ENCODE data around the gene BLOC1S1.

Gene BLOC1S1

GRCh38 chr12:55762646-55763045 is 46.8 kb downstream of the BLOC1S1 start:
- DNase-seq (ENCODE audit: low read depth): no peak
- no peak overlapping the region for H3K4me3 ChIP-seq (ENCODE audit: low read length)
- no peak for TF ChIP-seq CTCF (conservative IDR thresholded peaks at IDR 0.05; ENCODE audit: low read depth, low read length)

- H3K4me3 ChIP-seq (ENCODE audit: low read length): no peak overlapping the region
- no peak for TF ChIP-seq CTCF (conservative IDR thresholded peaks at IDR 0.05; ENCODE audit: low read depth, low read length)
- no peak for DNase-seq (ENCODE audit: low read depth)
These were observed 50.0 kb downstream of the BLOC1S1 start for GRCh38 chr12:55765736-55766290.

- no peak for DNase-seq (ENCODE audit: low read depth)
- TF ChIP-seq CTCF (conservative IDR thresholded peaks at IDR 0.05; ENCODE audit: low read depth, low read length): no peak
- H3K4me3 ChIP-seq (ENCODE audit: low read length): no peak overlapping the region
These were observed 51.3 kb downstream of the BLOC1S1 start for GRCh38 chr12:55767156-55767555.
